RWPE1 (cell line): ENCODE measurements around the gene SLC9A7.

Source experiments
- CTCF ChIA-PET: fragments of 350-600 bp; sonication (Branson Sonifier 250); formaldehyde crosslinking; extraction: SDS; loops from one replicate; lab custom pipeline; 2021; lab: Yijun Ruan, JAX
- POLR2A ChIA-PET: fragments of 400-600 bp; formaldehyde crosslinking; extraction: SDS; loops from one replicate; lab custom pipeline; 2020; ENCODE audit warnings: antibody characterized with exemption; ENCODE audit not compliant: low non-redundant PET; lab: Yijun Ruan, JAX
- DNase-seq: peaks from one replicate; pipeline ENCODE4 v3.0.0; 2012; ENCODE audit warnings: low spot score
- H3K27ac ChIP-seq: fragments of 450-650 bp; 2 replicates; pipeline ENCODE4 v1.5.1; 2017
- CTCF ChIP-seq: fragments of 450-650 bp; conservative IDR thresholded peaks from 2 replicates; pipeline ENCODE4 v1.5.1; 2017; ENCODE audit warnings: low read depth, mild to moderate bottlenecking

SLC9A7 gene

DNA sequence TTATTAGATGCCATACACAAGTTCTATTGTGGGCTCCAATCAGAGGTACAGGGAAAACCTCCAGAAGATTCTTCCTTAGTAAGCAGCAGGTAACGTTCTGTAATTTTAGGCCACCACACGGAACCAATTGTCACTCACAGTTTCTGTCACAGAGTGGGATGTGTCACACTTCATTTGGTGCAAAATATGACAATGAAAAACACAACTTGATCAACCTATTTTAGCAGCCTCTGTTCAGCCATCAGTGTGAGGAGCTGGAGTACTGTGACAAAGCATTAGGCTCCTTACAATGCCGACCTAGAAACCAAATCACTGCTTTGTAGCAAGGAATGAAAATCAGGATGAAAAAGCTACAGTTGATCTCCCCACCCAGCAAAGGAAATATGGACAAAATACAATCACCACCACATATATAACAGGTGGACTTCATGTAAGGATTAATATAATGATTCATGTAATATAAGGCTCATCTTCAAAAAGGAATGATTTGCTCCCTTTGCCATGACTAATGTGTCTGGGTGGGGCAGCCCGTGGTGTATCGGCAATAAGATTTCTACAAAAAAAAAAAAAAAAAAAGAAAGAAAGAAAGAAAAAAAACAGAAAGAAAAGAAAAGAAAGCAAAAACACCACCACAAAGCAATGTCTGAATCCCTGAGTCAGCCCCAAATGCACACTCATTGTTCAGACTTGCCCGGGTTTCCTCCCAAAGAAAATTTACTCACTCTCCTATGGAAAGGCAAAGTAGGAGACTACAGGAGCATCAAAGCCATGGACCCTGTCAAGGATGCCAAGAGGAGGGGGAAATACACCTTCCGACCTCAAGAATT lies 36.0 kb downstream of the SLC9A7 start:
- POLR2A ChIA-PET = no interaction called here
- peak; percentile 42 for DNase-seq
- TF ChIP-seq CTCF = no peak
- no peak overlapping the region for H3K27ac ChIP-seq
- CTCF ChIA-PET = interaction anchor here (0.7 kb wide), 1 partner anchor 127 kb away, joined by 3 read pairs; no protein-coding TSS in a partner anchor

GRCh38 chrX:46716796-46717195 lies 42.1 kb downstream of the SLC9A7 start:
- TF ChIP-seq CTCF = no peak
- POLR2A ChIA-PET = no interaction called here
- H3K27ac ChIP-seq = no peak overlapping the region
- CTCF ChIA-PET = no interaction called here
- DNase-seq = no peak

DNA sequence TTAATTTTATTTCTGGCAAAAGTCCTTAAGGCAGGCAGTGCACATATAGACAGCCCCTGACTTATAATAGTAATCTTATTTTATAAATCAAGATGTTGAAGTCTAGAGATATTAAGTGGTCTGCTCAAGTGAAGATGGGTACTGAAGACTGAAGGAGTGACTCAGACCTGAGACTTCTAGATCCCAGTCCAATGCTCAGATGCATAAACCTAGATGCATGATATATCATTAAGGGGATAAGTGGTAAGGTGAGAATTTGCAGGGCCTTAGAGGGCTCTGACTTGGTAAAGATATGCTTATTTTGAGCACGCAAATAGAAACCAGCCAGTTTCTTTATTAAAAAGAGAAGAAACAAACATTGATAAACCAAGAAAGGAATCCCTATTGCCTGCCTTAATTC lies 42.9 kb downstream of the SLC9A7 start:
- ChIA-PET CTCF (interaction anchor here (0.6 kb wide), 1 partner anchor 29 kb away, joined by 3 read pairs; no protein-coding TSS in a partner anchor), POLR2A (no interaction called here)
- H3K27ac ChIP-seq = no peak overlapping the region
- DNase-seq = no peak
- no peak for TF ChIP-seq CTCF

DNA sequence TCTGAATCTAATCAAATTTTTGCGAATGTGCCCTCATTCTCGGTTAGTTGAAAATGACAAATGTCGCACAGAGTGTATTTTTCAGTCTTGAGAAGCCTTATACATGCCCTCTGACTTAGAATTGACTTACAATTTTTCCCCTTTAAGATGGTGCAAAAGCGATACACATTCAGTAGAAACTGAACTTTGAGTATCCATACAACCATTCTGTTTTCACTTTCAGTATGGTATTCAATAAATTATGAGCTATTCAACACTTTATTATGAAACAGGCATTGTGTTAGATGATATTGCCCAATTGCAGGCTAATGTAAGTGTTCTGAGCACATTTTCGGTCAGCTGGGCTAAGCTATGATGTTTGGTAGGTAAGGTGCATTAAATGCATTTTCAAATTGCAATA lies 43.4 kb downstream of the SLC9A7 start:
- no peak for DNase-seq
- CTCF ChIA-PET = interaction anchor here (0.6 kb wide), 1 partner anchor 30 kb away, joined by 3 read pairs; no protein-coding TSS in a partner anchor

GRCh38 chrX:46713672-46714490 lies 45.0 kb downstream of the SLC9A7 start:
- no peak for TF ChIP-seq CTCF
- ChIA-PET CTCF (no interaction called here), POLR2A (no interaction called here)
- no peak overlapping the region for H3K27ac ChIP-seq
- no peak for DNase-seq

More for the DNA sequence above, 43.4 kb downstream of the SLC9A7 start:
- POLR2A ChIA-PET = no interaction called here
- no peak for TF ChIP-seq CTCF
- H3K27ac ChIP-seq = no peak overlapping the region

GRCh38 chrX:46712764-46713163 lies 46.2 kb downstream of the SLC9A7 start:
- ChIA-PET POLR2A (no interaction called here), CTCF (no interaction called here)
- no peak overlapping the region for H3K27ac ChIP-seq
- no peak for DNase-seq
- no peak for TF ChIP-seq CTCF
